Activated CD8-positive, alpha-beta T cell treated with anti-CD3 and anti-CD28 coated beads for 36 hours (primary cell): ENCODE data around the gene INPP4A. TPM values are rescaled to one million over a fixed set of nuclear protein-coding genes. Genes with fewer than 3 reads are reported as not detected.

ENCODE experiments used
- ATAC-seq: fragments of 200-7000 bp; cut with Tn5 transposase; one replicate; pipeline ENCODE4 v1.10.0; 2021; ENCODE audit warnings: mild to moderate bottlenecking, moderate library complexity
- CTCF ChIA-PET: fragments of 350-600 bp; sonication (Branson Sonifier 250); formaldehyde crosslinking; loops from one replicate; lab custom pipeline; 2021; ENCODE audit warnings: antibody characterized with exemption; lab: Charles Lee
- POLR2A ChIA-PET: fragments of 350-600 bp; sonication (Branson Sonifier 250); formaldehyde crosslinking; loops from one replicate; lab custom pipeline; 2021; ENCODE audit warnings: antibody characterized with exemption; lab: Charles Lee
- DNase-seq: peaks from one replicate; pipeline ENCODE4 v3.0.0-alpha.2; 2020
- H3K27ac Mint-ChIP-seq: one replicate; pipeline ENCODE4 v1.8.0; 2021; ENCODE audit warnings: mild to moderate bottlenecking, mixed read lengths
- H3K27me3 Mint-ChIP-seq: one replicate; pipeline ENCODE4 v1.8.0; 2021; ENCODE audit warnings: mixed read lengths
- H3K36me3 Mint-ChIP-seq: one replicate; pipeline ENCODE4 v1.8.0; 2021; ENCODE audit warnings: low read depth, mixed read lengths
- H3K4me1 Mint-ChIP-seq: one replicate; pipeline ENCODE4 v1.8.0; 2021; ENCODE audit warnings: low read depth, mixed read lengths
- H3K4me3 Mint-ChIP-seq: one replicate; pipeline ENCODE4 v1.8.0; 2021; ENCODE audit warnings: mild to moderate bottlenecking, moderate library complexity, mixed read lengths
- H3K9me3 Mint-ChIP-seq: one replicate; pipeline ENCODE4 v1.8.0; 2021; ENCODE audit warnings: mixed read lengths
- CTCF ChIP-seq: fragments of 200-600 bp; IDR thresholded peaks from one replicate; pipeline ENCODE4 v1.8.0; 2022; ENCODE audit warnings: antibody characterized with exemption, mild to moderate bottlenecking
- intact Hi-C: fragments of 100-400 bp; cut with micrococcal nuclease; formaldehyde crosslinking; loops from one replicate; pipeline ENCODE4 v1.10.0; 2022
- total RNA-seq, 2 experiments: library from RNA; stranded (reverse); gene quantifications; one replicate each; pipeline ENCODE4 v1.2.3, GENCODE V29; 2021

The INPP4A gene
- total RNA-seq, 2 experiments from 2014 or later, result 46.7 to 46.9 TPM

- peak overlapping the region; percentile 43 for H3K27ac Mint-ChIP-seq
- intact Hi-C loops, result no loop called here
Measured at GRCh38 chr2:98500561-98500960, 55.9 kb downstream of the INPP4A start.

GRCh38 chr2:98501223-98501622 lies 56.6 kb downstream of the INPP4A start:
- no peak for TF ChIP-seq CTCF
- ATAC-seq, result no peak
- ChIA-PET POLR2A (no interaction called here), CTCF (interaction anchor here (0.7 to 1.0 kb wide), 2 partner anchors 13 to 16 kb away, joined by 3 to 5 read pairs; no protein-coding TSS in a partner anchor)
- Mint-ChIP-seq H3K4me3 (no peak overlapping the region), H3K36me3 (peaks cover 44% of the 10 kb centered on the region), H3K27ac (no peak overlapping the region), H3K9me3 (peaks cover 9% of the 10 kb centered on the region), H3K27me3 (no peaks in the 10 kb centered on the region), H3K4me1 (peaks cover 77% of the 10 kb centered on the region)
- intact Hi-C loops, result no loop called here
- no peak for DNase-seq

More at GRCh38 chr2:98500561-98500960, 55.9 kb downstream of the INPP4A start:
- Mint-ChIP-seq H3K36me3 (peaks cover 48% of the 10 kb centered on the region), H3K4me3 (no peak overlapping the region), H3K4me1 (peaks cover 71% of the 10 kb centered on the region), H3K27me3 (no peaks in the 10 kb centered on the region), H3K9me3 (peaks cover 9% of the 10 kb centered on the region)
- POLR2A ChIA-PET, result no interaction called here
- DNase-seq (no peak), ATAC-seq (no peak)
- no peak for TF ChIP-seq CTCF
- CTCF ChIA-PET, result interaction anchor here (0.7 to 1.0 kb wide), 2 partner anchors 13 to 15 kb away, joined by 3 to 5 read pairs; no protein-coding TSS in a partner anchor

- Mint-ChIP-seq H3K4me3 (no peak overlapping the region), H3K4me1 (peaks cover 80% of the 10 kb centered on the region), H3K36me3 (peaks cover 37% of the 10 kb centered on the region), H3K9me3 (peaks cover 2% of the 10 kb centered on the region), H3K27ac (peak overlapping the region; percentile 29), H3K27me3 (no peaks in the 10 kb centered on the region)
- ChIA-PET POLR2A (interaction anchor here (0.7 to 0.9 kb wide), 2 partner anchors 14 to 78 kb away, joined by 3 read pairs; no protein-coding TSS in a partner anchor), CTCF (interaction anchor here (4.5 kb wide), 1 partner anchor 15 kb away, joined by 44 read pairs; no protein-coding TSS in a partner anchor)
- DNase-seq, result no peak
- ATAC-seq, result no peak
- no peak for TF ChIP-seq CTCF
- intact Hi-C loops, result no loop called here
Measured at GRCh38 chr2:98501876-98502275, 57.2 kb downstream of the INPP4A start.

GRCh38 chr2:98502556-98503335 lies 58.1 kb downstream of the INPP4A start:
- H3K36me3 Mint-ChIP-seq, result peaks cover 33% of the 10 kb centered on the region

More at GRCh38 chr2:98502556-98503335, 58.1 kb downstream of the INPP4A start:
- Mint-ChIP-seq H3K9me3 (no peaks in the 10 kb centered on the region), H3K4me1 (peaks cover 81% of the 10 kb centered on the region), H3K27ac (no peak overlapping the region), H3K27me3 (no peaks in the 10 kb centered on the region), H3K4me3 (no peak overlapping the region)
- TF ChIP-seq CTCF, result no peak
- DNase-seq, result no peak
- intact Hi-C loops, result no loop called here
- ChIA-PET POLR2A (interaction anchor here (0.6 to 1.7 kb wide), 3 partner anchors 15 to 91 kb away, joined by 3 read pairs; no protein-coding TSS in a partner anchor), CTCF (interaction anchor here (0.6 to 4.5 kb wide), 3 partner anchors 13 to 90 kb away, joined by 3 to 44 read pairs (median 15); no protein-coding TSS in a partner anchor)
- ATAC-seq, result no peak
